LNCaP clone FGC (cell line): Measurements from ENCODE around the gene MLKL.

Experiments
- DNase-seq: peaks from one replicate; pipeline ENCODE4 v3.0.0-alpha.2; 2011; ENCODE audit warnings: low read depth
- H3K4me3 ChIP-seq: 2 replicates; pipeline ENCODE4 v1.5.1; 2011; ENCODE audit warnings: mild to moderate bottlenecking, low read depth, low read length, control low read depth
- TF ChIP-seq, protein P1 (sequence below): IDR thresholded peaks from 2 replicates; pipeline ENCODE4 v1.5.1; 2012; ENCODE audit warnings: mild to moderate bottlenecking; ENCODE audit not compliant: control insufficient read depth, insufficient read depth; ENCODE audit errors: extremely low read depth

Gene MLKL

DNA sequence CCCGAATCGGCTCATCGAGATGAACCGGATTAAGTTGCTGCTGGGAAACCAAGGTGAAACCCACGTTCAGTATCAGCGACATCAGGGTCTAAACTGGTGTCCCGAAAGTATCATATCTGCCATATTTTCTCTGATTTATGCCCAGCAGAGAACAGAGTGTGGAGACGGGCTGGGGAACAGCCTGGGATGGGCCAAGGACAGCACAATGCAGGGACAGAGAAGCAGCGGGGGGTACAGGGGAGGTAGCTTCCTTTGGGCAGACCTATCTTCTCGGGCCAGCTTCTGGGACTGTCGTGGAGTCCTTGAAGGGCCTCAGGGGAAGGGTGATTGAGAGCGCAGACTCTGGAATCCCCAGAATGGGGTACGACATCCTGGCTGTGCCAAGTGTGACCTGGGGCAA, 17.5 kb upstream of the MLKL start:
- DNase-seq, result no peak
- TF ChIP-seq, protein P1, sequence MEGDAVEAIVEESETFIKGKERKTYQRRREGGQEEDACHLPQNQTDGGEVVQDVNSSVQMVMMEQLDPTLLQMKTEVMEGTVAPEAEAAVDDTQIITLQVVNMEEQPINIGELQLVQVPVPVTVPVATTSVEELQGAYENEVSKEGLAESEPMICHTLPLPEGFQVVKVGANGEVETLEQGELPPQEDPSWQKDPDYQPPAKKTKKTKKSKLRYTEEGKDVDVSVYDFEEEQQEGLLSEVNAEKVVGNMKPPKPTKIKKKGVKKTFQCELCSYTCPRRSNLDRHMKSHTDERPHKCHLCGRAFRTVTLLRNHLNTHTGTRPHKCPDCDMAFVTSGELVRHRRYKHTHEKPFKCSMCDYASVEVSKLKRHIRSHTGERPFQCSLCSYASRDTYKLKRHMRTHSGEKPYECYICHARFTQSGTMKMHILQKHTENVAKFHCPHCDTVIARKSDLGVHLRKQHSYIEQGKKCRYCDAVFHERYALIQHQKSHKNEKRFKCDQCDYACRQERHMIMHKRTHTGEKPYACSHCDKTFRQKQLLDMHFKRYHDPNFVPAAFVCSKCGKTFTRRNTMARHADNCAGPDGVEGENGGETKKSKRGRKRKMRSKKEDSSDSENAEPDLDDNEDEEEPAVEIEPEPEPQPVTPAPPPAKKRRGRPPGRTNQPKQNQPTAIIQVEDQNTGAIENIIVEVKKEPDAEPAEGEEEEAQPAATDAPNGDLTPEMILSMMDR, result no peak
- H3K4me3 ChIP-seq, result no peak overlapping the region

DNA sequence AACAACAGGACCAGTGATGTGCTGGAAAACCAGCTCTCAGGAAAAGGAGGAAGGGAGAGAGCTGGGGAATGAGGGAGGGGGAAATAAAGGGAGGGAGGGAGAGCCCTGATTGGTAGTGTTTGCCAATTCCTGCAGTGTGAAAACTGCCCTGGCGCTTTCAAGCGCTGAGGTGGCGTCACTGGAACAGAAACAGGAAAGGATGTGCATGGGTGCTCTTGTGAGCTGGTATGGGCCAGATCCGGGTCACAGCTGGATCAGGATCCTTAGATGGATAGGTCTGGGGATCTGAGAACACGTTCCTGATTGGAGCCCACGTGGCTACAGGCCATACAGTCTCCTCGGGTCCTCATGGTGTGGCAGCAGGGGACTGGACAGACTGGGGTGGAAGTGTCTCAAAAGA, 16.7 kb upstream of the MLKL start:
- no peak for DNase-seq
- TF ChIP-seq, protein P1, result no peak
- H3K4me3 ChIP-seq, result no peak overlapping the region

DNA sequence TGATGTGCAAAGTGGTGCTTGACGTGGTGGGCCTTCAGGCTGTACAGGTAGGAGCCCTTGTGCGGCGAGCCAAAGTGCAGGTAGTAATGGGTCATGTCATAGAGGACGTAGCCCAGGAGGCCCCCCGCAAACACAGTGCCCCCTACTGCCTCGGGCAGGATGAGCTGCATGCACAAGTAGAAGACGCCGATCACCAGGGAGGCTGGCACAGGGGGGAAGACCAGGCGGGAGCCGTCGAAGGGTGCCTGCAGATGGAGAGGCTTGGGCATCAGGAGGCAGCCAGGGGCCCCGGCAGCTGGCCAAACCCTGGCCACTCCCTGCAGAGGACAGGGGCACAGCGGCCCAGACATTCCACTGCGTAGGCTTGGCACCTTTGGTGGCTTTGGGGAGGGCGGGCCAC, 15.7 kb upstream of the MLKL start:
- H3K4me3 ChIP-seq, result no peak overlapping the region
- DNase-seq, result no peak
- TF ChIP-seq, protein P1, result no peak

DNA sequence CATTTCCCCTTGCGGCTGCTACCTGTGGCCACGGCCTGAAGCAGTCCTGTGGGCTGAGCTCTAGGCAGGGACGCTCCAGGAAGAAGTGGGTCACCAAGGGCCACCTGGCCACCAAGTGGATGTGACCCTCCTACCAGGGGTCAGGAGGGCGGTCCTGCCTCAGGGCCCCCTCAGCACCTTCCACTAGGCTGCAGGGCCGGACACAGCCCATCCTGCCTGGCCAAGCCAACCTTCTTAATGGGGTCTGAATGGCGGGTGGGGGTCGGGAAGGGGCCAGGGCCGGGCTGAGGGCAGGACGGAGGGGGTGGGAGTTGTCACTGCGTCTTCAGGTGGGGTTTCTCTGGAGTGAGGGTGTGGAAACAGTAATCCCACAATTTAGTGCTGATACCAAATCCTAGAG, 13.2 kb upstream of the MLKL start:
- H3K4me3 ChIP-seq, result no peak overlapping the region
- DNase-seq, result no peak
- TF ChIP-seq, protein P1, result no peak

DNA sequence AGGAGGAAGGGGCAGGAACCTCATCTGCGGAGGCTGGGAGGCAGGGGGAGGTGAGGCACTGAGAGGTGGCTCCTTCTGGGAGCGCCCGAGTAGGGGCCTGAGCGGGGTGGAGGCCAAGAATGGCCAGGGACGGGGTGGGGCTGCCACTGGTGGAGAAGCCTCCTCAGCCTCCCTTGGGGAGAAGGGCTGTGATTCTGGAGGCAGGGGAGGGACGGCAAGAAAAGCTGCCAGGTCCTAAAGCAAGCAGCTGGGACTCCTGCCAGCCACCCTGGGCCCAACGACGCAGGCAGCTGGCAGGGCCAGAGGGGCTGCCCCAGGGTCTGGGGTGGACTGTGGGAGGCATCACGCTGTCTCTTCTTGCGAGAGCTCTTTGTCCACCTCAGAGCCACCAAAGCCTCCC, 12.7 kb upstream of the MLKL start:
- no peak overlapping the region for H3K4me3 ChIP-seq
- no peak for DNase-seq
- TF ChIP-seq, protein P1, result no peak

DNA sequence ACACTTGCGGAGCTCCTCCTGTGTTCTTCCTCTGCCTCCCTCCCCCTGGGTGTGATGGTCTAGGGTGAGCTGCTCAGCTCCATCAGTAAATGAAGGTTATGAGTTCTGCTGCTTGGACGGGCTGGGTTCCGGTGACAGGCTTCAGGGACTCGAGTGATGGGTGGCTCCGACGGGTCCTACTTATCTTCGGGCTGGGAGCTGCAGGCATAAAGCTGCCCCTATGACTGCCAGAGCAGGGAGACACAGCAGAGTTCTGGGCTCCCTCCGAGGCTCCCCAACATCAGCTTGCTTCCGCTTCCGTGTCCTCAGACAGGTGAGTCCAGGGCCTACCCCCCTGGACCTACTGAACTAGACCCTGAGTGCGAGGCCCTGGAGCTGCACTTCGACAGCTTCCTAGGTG, 11.3 kb upstream of the MLKL start:
- H3K4me3 ChIP-seq, result no peak overlapping the region
- no peak for DNase-seq
- TF ChIP-seq, protein P1, result no peak

DNA sequence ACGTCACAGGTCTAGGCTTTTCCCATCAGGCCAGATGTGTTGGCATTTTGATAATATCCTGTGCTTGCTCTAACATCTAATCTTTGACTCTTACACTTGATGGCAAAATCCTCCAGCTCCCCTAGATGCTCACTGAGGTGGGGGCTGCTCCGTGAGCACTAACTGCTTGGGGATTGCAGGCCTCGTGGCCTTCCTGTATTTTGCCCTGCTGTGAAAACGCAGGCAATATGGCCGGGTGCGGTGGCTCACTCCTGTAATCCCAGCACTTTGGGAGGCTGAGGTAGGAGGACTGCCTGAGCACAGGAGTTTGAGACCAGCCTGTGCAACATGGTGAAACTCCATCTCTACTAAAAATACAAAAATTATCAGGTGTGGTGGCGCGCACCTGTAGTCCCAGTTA, 9.7 kb upstream of the MLKL start:
- TF ChIP-seq, protein P1, result no peak
- DNase-seq, result no peak

More for the DNA sequence above, 9.7 kb upstream of the MLKL start:
- H3K4me3 ChIP-seq, result no peak overlapping the region
